ENCODE measurements around the gene BCOR. TPM values are rescaled to one million over a fixed set of nuclear protein-coding genes. Genes with fewer than 3 reads are reported as not detected.

BCOR gene
- total RNA-seq, 2 experiments from 2014 or later, result 44.7 to 46.4 TPM

- ATAC-seq (ENCODE audit: low read depth) (no peak), DNase-seq (no peak)
- H3K27me3 Mint-ChIP-seq, result no peaks in the 10 kb centered on the region
- POLR2A ChIA-PET, result interaction anchor here (1.1 to 4.2 kb wide), 2 partner anchors 76 to 90 kb away, joined by 4 to 40 read pairs; no protein-coding TSS in a partner anchor
- H3K9me3 Mint-ChIP-seq, result no peaks in the 10 kb centered on the region
- peaks cover 2% of the 10 kb centered on the region for H3K36me3 Mint-ChIP-seq
- H3K4me3 Mint-ChIP-seq, result no peak overlapping the region
- H3K27ac Mint-ChIP-seq, result peak overlapping the region; percentile 28
- H3K4me1 Mint-ChIP-seq, result peaks cover 11% of the 10 kb centered on the region
These were observed 2.4 kb upstream of the BCOR start for GRCh38 chrX:40100141-40100536.

DNA sequence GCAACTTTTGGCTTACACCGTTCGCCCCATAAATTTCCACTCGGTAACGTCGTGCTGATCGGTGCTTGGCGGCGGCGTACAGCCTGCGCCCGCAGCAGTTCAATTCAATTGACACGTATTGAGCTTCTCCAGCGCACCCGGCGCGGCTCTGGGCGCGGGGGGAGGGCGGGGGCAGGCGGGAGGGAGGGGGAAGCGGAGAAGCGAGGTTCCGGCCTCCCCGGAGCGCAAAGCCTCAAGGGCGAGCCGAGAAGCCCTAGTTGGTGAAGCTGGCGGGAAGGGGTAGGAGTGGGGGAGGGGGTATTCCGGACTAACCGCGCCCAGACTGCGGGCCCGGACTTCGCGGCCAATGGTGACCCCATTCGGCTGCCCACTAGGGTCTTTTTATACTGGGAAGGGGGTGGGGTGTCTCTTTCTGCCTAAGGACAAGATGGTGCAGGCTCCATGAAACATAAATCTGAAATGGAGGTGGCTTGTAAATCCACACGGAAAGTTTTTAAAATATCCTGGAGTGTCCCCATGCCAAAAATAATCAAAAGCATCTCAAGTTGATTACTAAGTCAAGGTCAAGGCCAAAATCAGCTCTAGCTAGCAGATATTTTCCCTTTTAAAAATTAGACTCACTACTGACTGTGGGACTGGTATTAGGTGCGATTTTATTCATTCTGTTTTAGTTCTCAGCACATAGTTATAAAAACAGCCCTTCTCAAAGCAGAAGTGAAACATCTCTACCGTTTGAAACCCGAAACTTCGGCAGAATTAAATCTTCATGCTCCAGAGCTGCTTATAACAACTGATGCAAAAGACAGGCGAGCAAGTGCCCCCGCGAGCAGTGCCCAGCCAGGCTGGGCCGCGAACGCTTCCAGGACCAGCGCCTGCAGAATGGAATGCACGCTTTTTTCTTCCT is 1.5 kb upstream of the BCOR start:
- Mint-ChIP-seq H3K36me3 (peaks cover 4% of the 10 kb centered on the region), H3K9me3 (no peaks in the 10 kb centered on the region), H3K27me3 (no peaks in the 10 kb centered on the region), H3K4me3 (peak overlapping the region; percentile 87), H3K27ac (peak overlapping the region; percentile 89), H3K4me1 (peaks cover 13% of the 10 kb centered on the region)
- DNase-seq (peak; percentile 67), ATAC-seq (ENCODE audit: low read depth) (peak; percentile 10)
- POLR2A ChIA-PET, result interaction anchor here (0.6 to 4.2 kb wide), 11 partner anchors 8 to 290 kb away, joined by 3 to 71 read pairs (median 8); no protein-coding TSS in a partner anchor

GRCh38 chrX:40098264-40099054 is 701 bp upstream of the BCOR start:
- peak; percentile 31 for ATAC-seq (ENCODE audit: low read depth)
- H3K9me3 Mint-ChIP-seq, result no peaks in the 10 kb centered on the region

GRCh38 chrX:40097141-40097503 is 636 bp downstream of the BCOR start:
- ATAC-seq (ENCODE audit: low read depth) (peak; percentile 2), DNase-seq (no peak)
- H3K4me1 Mint-ChIP-seq, result peaks cover 26% of the 10 kb centered on the region
- H3K4me3 Mint-ChIP-seq, result peak overlapping the region; percentile 94
- H3K27ac Mint-ChIP-seq, result peak overlapping the region; percentile 84
- POLR2A ChIA-PET, result interaction anchor here (0.8 to 4.2 kb wide), 18 partner anchors 8 to 322 kb away, joined by 3 to 71 read pairs (median 5); no protein-coding TSS in a partner anchor
- H3K36me3 Mint-ChIP-seq, result peaks cover 8% of the 10 kb centered on the region
- no peaks in the 10 kb centered on the region for H3K27me3 Mint-ChIP-seq
- H3K9me3 Mint-ChIP-seq, result no peaks in the 10 kb centered on the region

More at GRCh38 chrX:40098264-40099054, 701 bp upstream of the BCOR start:
- POLR2A ChIA-PET, result interaction anchor here (0.6 to 4.2 kb wide), 17 partner anchors 9 to 323 kb away, joined by 3 to 71 read pairs (median 6); no protein-coding TSS in a partner anchor
- Mint-ChIP-seq H3K27ac (peak overlapping the region; percentile 89), H3K4me3 (peak overlapping the region; percentile 87), H3K4me1 (peaks cover 16% of the 10 kb centered on the region), H3K27me3 (no peaks in the 10 kb centered on the region), H3K36me3 (peaks cover 4% of the 10 kb centered on the region)
- DNase-seq, result peak; percentile 79

DNA sequence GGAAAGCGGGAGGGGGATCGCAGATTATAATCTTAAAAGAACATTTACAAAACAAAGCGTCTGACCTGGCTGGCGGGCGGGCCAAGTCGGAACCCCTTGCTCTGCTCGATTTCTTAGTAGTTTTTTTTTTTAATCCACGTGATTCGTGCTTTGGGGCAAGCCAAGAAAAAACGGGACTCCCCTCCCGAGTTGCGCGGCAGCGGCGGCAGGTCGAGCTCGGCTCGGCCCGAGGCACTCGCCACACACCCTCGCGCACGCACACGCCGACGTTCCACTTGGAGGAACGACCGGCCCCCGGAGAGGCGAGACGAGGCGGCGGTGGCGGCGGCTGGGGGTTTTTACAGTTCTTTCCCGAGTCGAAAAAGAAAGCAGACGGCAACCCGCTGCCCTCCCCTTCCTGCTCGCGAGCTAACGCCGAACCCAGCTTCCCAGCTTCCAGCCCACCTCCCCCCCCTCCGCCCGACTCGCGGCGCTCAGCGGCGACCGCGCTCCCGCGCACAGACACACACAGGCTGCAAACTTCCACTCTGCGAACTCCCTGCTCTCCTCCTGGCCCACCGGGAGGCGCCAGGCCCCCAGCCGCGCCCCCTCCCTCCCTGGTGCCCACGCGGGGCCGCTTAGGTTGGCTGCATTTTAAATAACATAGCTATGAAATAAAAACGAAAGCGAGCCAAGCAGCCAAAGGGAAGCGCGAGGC is 1.2 kb downstream of the BCOR start:
- ATAC-seq (ENCODE audit: low read depth) (peak; percentile 4), DNase-seq (peak; percentile 64)
- Mint-ChIP-seq H3K27ac (peak overlapping the region; percentile 85), H3K4me1 (peaks cover 26% of the 10 kb centered on the region), H3K36me3 (peaks cover 8% of the 10 kb centered on the region), H3K4me3 (peak overlapping the region; percentile 94), H3K9me3 (no peaks in the 10 kb centered on the region), H3K27me3 (no peaks in the 10 kb centered on the region)
- POLR2A ChIA-PET, result interaction anchor here (0.8 to 4.2 kb wide), 16 partner anchors 9 to 321 kb away, joined by 3 to 71 read pairs (median 5); no protein-coding TSS in a partner anchor

DNA sequence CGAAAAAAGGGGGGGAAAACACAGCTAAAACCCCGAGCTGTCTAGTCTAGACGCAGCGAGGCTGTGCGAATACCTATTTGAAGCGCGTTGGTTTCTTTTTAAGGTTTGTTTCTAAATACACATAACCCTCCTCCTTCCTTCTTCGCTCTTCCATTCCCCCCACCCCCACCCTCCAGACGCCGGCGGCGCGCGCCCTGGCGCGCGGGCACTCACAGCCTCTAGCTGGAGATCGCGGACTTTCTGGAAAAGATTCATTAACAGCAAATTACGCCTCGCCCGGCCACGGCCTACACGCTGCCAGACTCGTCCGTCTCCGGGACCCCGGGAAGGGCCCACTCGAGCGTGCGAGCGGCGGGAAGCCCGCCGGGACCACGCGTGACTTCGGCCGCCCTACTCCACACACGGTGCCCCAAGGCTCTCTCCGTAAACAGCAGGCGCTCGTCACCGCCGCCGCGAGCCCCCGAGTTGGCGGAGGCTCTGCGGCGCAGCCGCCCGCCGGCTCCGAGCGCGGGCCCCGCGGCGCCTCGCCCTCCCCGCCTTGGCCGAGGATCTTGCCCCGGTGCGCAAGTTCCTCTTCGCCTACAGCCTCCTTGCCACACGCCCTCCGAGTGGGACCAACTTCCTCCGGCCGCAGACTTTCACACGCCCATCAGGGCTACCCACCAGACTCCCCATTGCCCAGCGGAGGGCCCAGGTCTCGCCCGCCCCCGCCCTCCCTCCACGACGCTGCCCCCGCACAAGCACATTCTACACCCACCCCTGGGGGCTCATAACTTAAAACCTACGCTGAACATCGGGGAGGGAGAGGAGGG is 2.0 kb downstream of the BCOR start:
- Mint-ChIP-seq H3K4me3 (peak overlapping the region; percentile 94), H3K36me3 (peaks cover 8% of the 10 kb centered on the region), H3K27me3 (no peaks in the 10 kb centered on the region), H3K9me3 (no peaks in the 10 kb centered on the region), H3K4me1 (peaks cover 28% of the 10 kb centered on the region), H3K27ac (peak overlapping the region; percentile 85)
- POLR2A ChIA-PET, result interaction anchor here (0.6 to 4.2 kb wide), 15 partner anchors 10 to 1290 kb away, joined by 3 to 71 read pairs (median 4); no protein-coding TSS in a partner anchor
- no peak for DNase-seq
- ATAC-seq (ENCODE audit: low read depth), result no peak

DNA sequence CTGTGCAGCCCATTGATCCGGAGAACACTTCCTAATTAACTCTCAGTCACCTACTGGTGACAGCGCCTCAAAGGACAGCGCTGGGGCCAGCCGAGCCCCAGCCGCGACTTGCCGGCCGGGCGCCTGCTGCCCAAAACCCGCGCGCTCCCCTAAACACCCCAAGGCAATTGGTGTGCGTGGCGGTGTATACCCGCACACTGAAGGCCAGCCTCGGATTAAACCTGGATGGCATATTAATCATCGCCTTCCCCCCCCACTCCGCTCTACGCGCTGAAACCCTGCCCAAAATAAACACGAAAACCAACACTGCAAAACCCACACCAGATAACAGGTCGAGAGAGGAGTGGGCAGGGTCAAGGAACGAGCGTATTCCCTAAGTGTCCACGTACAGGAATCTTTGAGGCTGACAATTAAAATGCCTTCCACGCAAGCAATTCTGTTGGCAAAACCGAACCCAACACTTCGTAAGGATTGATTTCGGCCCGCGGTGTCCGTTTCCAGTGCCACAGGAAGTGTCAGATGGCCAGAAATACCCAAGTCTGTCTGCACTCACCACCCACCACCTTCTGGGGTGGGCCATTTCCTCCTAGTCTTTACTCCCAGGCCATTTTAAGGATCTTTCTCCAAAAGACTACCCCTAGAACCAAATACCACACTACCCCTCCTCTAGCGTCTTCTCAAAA is 2.7 kb downstream of the BCOR start:
- ATAC-seq (ENCODE audit: low read depth), result no peak

GRCh38 chrX:40094041-40094899 is 3.5 kb downstream of the BCOR start:
- DNase-seq (no peak), ATAC-seq (ENCODE audit: low read depth) (peak; percentile 2)
- no peaks in the 10 kb centered on the region for H3K27me3 Mint-ChIP-seq
- POLR2A ChIA-PET, result interaction anchor here (1.2 to 1.4 kb wide), 3 partner anchors 9 to 81 kb away, joined by 3 to 5 read pairs (median 3); no protein-coding TSS in a partner anchor
- no peaks in the 10 kb centered on the region for H3K9me3 Mint-ChIP-seq
- H3K4me3 Mint-ChIP-seq, result peak overlapping the region; percentile 94
- H3K4me1 Mint-ChIP-seq, result peaks cover 27% of the 10 kb centered on the region
- peaks cover 8% of the 10 kb centered on the region for H3K36me3 Mint-ChIP-seq
- H3K27ac Mint-ChIP-seq, result peak overlapping the region; percentile 69

More for the DNA sequence above, 2.7 kb downstream of the BCOR start:
- DNase-seq, result no peak
- no peaks in the 10 kb centered on the region for H3K9me3 Mint-ChIP-seq
- peak overlapping the region; percentile 94 for H3K4me3 Mint-ChIP-seq
- H3K4me1 Mint-ChIP-seq, result peaks cover 29% of the 10 kb centered on the region
- POLR2A ChIA-PET, result interaction anchor here (0.6 to 2.2 kb wide), 8 partner anchors 10 to 240 kb away, joined by 3 to 6 read pairs (median 3); no protein-coding TSS in a partner anchor
- peak overlapping the region; percentile 85 for H3K27ac Mint-ChIP-seq
- peaks cover 8% of the 10 kb centered on the region for H3K36me3 Mint-ChIP-seq
- no peaks in the 10 kb centered on the region for H3K27me3 Mint-ChIP-seq

- peaks cover 8% of the 10 kb centered on the region for H3K36me3 Mint-ChIP-seq
- H3K9me3 Mint-ChIP-seq, result no peaks in the 10 kb centered on the region
- POLR2A ChIA-PET, result interaction anchor here (1.2 to 1.3 kb wide), 2 partner anchors 9 to 80 kb away, joined by 3 to 5 read pairs; no protein-coding TSS in a partner anchor
- peaks cover 32% of the 10 kb centered on the region for H3K4me1 Mint-ChIP-seq
- no peaks in the 10 kb centered on the region for H3K27me3 Mint-ChIP-seq
- no peak for DNase-seq
- no peak for ATAC-seq (ENCODE audit: low read depth)
- peak overlapping the region; percentile 94 for H3K4me3 Mint-ChIP-seq
- no peak overlapping the region for H3K27ac Mint-ChIP-seq
These were observed 4.2 kb downstream of the BCOR start for GRCh38 chrX:40093586-40093985.

GRCh38 chrX:40092808-40093435 is 4.8 kb downstream of the BCOR start:
- POLR2A ChIA-PET, result interaction anchor here (1.3 kb wide), 1 partner anchor 79 kb away, joined by 5 read pairs; no protein-coding TSS in a partner anchor
- ATAC-seq (ENCODE audit: low read depth) (no peak), DNase-seq (no peak)
- Mint-ChIP-seq H3K27me3 (no peaks in the 10 kb centered on the region), H3K36me3 (peaks cover 8% of the 10 kb centered on the region), H3K9me3 (no peaks in the 10 kb centered on the region), H3K4me3 (peak overlapping the region; percentile 10), H3K4me1 (peaks cover 36% of the 10 kb centered on the region), H3K27ac (no peak overlapping the region)

Data from activated naive CD8-positive, alpha-beta T cell treated with anti-CD3 and anti-CD28 coated beads, Interleukin-2, amount 10 ng/mL, durations not matched to agents 7 days and 5 days (primary cell).